ENCODE results near the gene LYSET.

Gene LYSET

GRCh38 chr14:93214598-93214997, 29.5 kb downstream of the LYSET start:
- in situ Hi-C loops (cut with MboI; ENCODE audit: low sequenced_read_pairs): no loop called here

- in situ Hi-C loops (cut with MboI; ENCODE audit: low sequenced_read_pairs): no loop called here
Observed at GRCh38 chr14:93219103-93219726, 34.1 kb downstream of the LYSET start.

DNA sequence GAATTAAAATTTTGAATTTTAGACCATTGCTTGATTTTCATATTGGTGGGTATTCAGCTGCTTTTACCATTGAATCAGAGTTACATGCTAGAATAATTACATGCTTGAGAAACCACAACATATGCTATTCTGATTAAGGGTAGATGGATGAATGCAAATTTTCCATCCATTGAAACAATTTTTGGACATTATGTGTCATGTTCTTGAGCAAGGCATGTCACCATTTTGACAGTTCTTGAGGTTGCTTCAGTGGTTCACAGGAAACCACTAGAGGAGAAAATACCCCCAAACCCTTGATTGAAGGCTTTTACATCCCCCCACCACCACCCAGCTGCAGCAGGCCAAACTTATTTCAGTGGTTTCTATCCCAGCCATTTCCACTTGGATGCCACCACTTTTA, 35.4 kb downstream of the LYSET start:
- in situ Hi-C loops (cut with MboI; ENCODE audit: low sequenced_read_pairs): no loop called here

- in situ Hi-C loops (cut with MboI; ENCODE audit: low sequenced_read_pairs): no loop called here
Observed at GRCh38 chr14:93223565-93223964, 38.4 kb downstream of the LYSET start.

DNA sequence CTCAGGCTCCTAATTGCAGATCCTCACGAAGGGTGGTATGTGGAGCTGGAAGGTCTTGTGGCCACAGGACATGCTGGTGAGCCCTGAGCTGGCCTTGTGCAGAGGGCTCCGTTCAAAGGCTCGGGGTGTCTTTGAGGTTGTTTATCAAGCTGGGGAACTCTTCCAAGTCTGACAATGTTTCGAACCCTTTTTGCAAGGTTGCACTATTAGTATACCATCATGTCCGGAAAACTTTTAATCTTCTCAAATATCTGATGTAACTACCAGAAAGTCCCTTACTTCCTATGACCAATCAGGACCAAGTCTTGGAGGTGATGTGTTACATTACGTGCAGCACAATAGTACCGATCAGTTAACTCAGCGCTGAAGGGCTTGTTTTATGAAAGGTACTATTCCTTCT, 43.4 kb downstream of the LYSET start:
- in situ Hi-C loops (cut with MboI; ENCODE audit: low sequenced_read_pairs): no loop called here

DNA sequence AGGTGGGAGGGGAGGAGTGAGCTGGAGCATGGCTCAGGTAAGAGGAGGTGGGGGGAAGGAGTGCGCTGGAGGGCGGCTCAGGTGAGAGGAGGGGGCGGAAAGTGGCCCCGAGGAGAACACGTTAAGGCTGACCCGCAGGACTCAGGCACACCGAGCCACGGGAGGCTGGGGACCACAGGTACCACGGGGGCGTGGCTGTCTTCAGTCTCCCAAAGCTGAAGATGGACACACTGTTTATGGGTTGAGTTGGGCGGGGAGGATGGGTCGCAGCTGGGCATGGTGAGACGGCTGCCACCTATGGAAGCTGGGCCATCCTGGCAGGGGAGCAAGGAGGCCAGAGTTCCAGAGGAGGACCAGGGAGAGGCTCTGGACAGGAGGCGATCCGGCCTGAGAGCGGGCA, 45.4 kb downstream of the LYSET start:
- in situ Hi-C loops (cut with MboI; ENCODE audit: low sequenced_read_pairs): loop anchor here (10.0 kb wide), 1 partner anchor 314 kb away; no protein-coding TSS in a partner anchor

GRCh38 chr14:93231129-93231979, 46.2 kb downstream of the LYSET start:
- in situ Hi-C loops (cut with MboI; ENCODE audit: low sequenced_read_pairs): loop anchor here (10.0 kb wide), 1 partner anchor 313 kb away; no protein-coding TSS in a partner anchor

- in situ Hi-C loops (cut with MboI; ENCODE audit: low sequenced_read_pairs): loop anchor here (10.0 kb wide), 1 partner anchor 313 kb away; no protein-coding TSS in a partner anchor
Observed at GRCh38 chr14:93232159-93232558, 47.0 kb downstream of the LYSET start.

GRCh38 chr14:93233078-93233477, 48.0 kb downstream of the LYSET start:
- in situ Hi-C loops (cut with MboI; ENCODE audit: low sequenced_read_pairs): loop anchor here (10.0 kb wide), 1 partner anchor 312 kb away; no protein-coding TSS in a partner anchor

GRCh38 chr14:93234798-93235197, 49.7 kb downstream of the LYSET start:
- in situ Hi-C loops (cut with MboI; ENCODE audit: low sequenced_read_pairs): loop anchor here (10.0 kb wide), 1 partner anchor 310 kb away; no protein-coding TSS in a partner anchor

Data from HL-60/S4 treated with retinoic acid at 250 ng/mL for 4 days and 3 days (cell line).